Suprapubic skin (tissue), 3 donors: ENCODE results near the gene RAX.

Experiments used
- POLR2AphosphoS5 ChIP-seq, 3 donors: sonication (generic); formaldehyde crosslinking; IDR thresholded peaks; one replicate each; pipeline ENCODE4 v1.6.1; 2017; ENCODE audit warnings: antibody characterized with exemption in 3 of 3
- TF ChIP-seq, protein P1 (sequence below), 2 donors: fragments of 200-600 bp in 1 of 2; fragments of 450-650 bp in 1 of 2; sonication (generic) in 1 of 2; IDR thresholded peaks; one replicate each; pipeline ENCODE4 v1.5.1; 2016 to 2019; ENCODE audit warnings: antibody characterized with exemption in 2 of 2, mild to moderate bottlenecking in 1 of 2, moderate library complexity in 1 of 2

DNA sequence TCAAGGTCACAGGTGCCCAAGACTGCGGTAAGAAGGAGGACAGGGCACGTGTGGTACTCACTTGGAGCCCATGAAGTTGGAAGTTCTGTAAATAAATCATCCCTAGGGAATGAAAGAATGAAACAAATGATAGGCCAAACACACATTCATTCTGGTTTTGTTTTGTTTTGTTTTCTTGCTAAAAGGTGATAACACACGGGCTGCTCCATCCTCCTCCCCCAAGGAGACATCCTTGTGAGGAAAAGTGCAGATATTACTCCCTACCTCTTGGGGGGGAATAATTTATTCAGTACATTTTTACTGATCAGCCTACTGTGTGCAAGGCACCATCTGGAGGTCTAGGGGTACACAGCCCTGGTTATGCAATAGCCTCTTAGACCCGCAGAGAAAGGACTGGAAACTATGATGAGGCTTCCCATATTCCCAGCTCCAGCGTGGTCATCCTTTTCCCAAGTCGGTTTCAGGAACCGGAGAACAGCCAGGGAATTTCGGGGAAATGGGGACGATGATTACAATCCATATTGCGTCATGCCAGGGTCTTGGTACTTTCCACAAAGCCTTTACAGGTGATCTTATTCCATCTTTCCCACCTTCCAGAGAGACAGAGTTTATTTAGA lies 6.3 kb downstream of the RAX start:
- TF ChIP-seq POLR2AphosphoS5 (IDR thresholded peaks at IDR 0.05), result no peak
- TF ChIP-seq, protein P1, sequence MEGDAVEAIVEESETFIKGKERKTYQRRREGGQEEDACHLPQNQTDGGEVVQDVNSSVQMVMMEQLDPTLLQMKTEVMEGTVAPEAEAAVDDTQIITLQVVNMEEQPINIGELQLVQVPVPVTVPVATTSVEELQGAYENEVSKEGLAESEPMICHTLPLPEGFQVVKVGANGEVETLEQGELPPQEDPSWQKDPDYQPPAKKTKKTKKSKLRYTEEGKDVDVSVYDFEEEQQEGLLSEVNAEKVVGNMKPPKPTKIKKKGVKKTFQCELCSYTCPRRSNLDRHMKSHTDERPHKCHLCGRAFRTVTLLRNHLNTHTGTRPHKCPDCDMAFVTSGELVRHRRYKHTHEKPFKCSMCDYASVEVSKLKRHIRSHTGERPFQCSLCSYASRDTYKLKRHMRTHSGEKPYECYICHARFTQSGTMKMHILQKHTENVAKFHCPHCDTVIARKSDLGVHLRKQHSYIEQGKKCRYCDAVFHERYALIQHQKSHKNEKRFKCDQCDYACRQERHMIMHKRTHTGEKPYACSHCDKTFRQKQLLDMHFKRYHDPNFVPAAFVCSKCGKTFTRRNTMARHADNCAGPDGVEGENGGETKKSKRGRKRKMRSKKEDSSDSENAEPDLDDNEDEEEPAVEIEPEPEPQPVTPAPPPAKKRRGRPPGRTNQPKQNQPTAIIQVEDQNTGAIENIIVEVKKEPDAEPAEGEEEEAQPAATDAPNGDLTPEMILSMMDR (IDR thresholded peaks at IDR 0.05), result no peak
